HG02970 (cell line): ENCODE data around the gene CLNK.

Source experiments
- ATAC-seq: cut with Tn5 transposase; IDR thresholded peaks from one replicate; pipeline ENCODE4 v1.9.1; 2021; ENCODE audit warnings: mild to moderate bottlenecking, moderate library complexity, moderate number of reproducible peaks; ENCODE audit not compliant: unreplicated experiment, low FRiP score

The CLNK gene

GRCh38 chr4:10684631-10685030, at the start of gene CLNK:
Gene CLNK (minus strand): TSS chr4:10684768. CDS start chr4:10667869, 16,899 bp downstream.
- ATAC-seq, result peak; percentile 54

GRCh38 chr4:10733481-10734062, 49.0 kb upstream of the CLNK start:
- no peak for ATAC-seq

- no peak for ATAC-seq
Measured at GRCh38 chr4:10732914-10733415, 48.4 kb upstream of the CLNK start.

GRCh38 chr4:10732235-10732913, 47.8 kb upstream of the CLNK start:
- no peak for ATAC-seq

GRCh38 chr4:10731690-10732089, 47.1 kb upstream of the CLNK start:
- no peak for ATAC-seq

GRCh38 chr4:10731162-10731561, 46.6 kb upstream of the CLNK start:
- ATAC-seq, result no peak

GRCh38 chr4:10730590-10730989, 46.0 kb upstream of the CLNK start:
- peak; percentile 49 for ATAC-seq

- no peak for ATAC-seq
Measured at GRCh38 chr4:10730019-10730418, 45.5 kb upstream of the CLNK start.

GRCh38 chr4:10729366-10729765, 44.8 kb upstream of the CLNK start:
- ATAC-seq, result no peak

GRCh38 chr4:10728016-10728415, 43.4 kb upstream of the CLNK start:
- ATAC-seq, result no peak

- no peak for ATAC-seq
Measured at GRCh38 chr4:10727140-10727880, 42.7 kb upstream of the CLNK start.

- ATAC-seq, result peak; percentile 75
Measured at GRCh38 chr4:10722957-10723356, 38.4 kb upstream of the CLNK start.

- ATAC-seq, result no peak
Measured at GRCh38 chr4:10721616-10722015, 37.0 kb upstream of the CLNK start.

GRCh38 chr4:10716163-10716562, 31.6 kb upstream of the CLNK start:
- no peak for ATAC-seq

GRCh38 chr4:10715696-10716095, 31.1 kb upstream of the CLNK start:
- ATAC-seq, result no peak

GRCh38 chr4:10715135-10715534, 30.6 kb upstream of the CLNK start:
- ATAC-seq, result no peak

GRCh38 chr4:10713591-10713990, 29.0 kb upstream of the CLNK start:
- ATAC-seq, result no peak

- ATAC-seq, result no peak
Measured at GRCh38 chr4:10706236-10706635, 21.7 kb upstream of the CLNK start.

GRCh38 chr4:10704430-10704810, 19.9 kb upstream of the CLNK start:
- no peak for ATAC-seq

- no peak for ATAC-seq
Measured at GRCh38 chr4:10703766-10704429, 19.3 kb upstream of the CLNK start.

- no peak for ATAC-seq
Measured at GRCh38 chr4:10703156-10703555, 18.6 kb upstream of the CLNK start.
